RWPE1 (cell line): ENCODE measurements around the gene NR5A2.

Experiments used
- CTCF ChIA-PET: fragments of 350-600 bp; sonication (Branson Sonifier 250); formaldehyde crosslinking; extraction: SDS; loops from one replicate; lab custom pipeline; 2021; lab: Yijun Ruan, JAX
- POLR2A ChIA-PET: fragments of 400-600 bp; formaldehyde crosslinking; extraction: SDS; loops from one replicate; lab custom pipeline; 2020; ENCODE audit warnings: antibody characterized with exemption; ENCODE audit not compliant: low non-redundant PET; lab: Yijun Ruan, JAX
- DNase-seq: peaks from one replicate; pipeline ENCODE4 v3.0.0; 2012; ENCODE audit warnings: low spot score
- H3K27ac ChIP-seq: fragments of 450-650 bp; 2 replicates; pipeline ENCODE4 v1.5.1; 2017
- TF ChIP-seq, protein P1 (sequence below): fragments of 450-650 bp; conservative IDR thresholded peaks from 2 replicates; pipeline ENCODE4 v1.5.1; 2017; ENCODE audit warnings: low read depth, mild to moderate bottlenecking

The NR5A2 gene

DNA sequence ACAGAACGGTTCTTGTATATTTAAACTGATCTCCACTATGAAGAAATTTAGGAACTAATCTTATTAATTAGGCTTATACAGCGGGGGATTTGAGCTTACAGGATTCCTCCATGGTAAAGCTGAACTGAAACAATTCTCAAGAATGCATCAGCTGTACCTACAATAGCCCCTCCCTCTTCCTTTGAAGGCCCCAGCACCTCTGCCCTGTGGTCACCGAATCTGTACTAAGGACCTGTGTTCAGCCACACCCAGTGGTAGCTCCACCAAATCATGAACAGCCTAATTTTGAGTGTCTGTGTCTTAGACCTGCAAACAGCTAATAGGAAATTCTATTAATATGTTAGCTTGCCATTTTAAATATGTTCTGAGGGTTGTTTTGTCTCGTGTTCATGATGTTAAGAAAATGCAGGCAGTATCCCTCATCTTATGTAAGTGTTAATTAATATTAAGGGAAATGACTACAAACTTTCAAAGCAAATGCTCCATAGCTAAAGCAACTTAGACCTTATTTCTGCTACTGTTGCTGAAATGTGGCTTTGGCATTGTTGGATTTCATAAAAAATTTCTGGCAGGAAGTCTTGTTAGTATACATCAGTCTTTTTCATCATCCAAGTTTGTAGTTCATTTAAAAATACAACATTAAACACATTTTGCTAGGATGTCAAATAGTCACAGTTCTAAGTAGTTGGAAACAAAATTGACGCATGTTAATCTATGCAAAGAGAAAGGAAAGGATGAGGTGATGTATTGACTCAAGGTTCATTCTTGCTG lies 147.2 kb downstream of the NR5A2 start:
- H3K27ac ChIP-seq, result no peak overlapping the region
- ChIA-PET POLR2A (no interaction called here), CTCF (interaction anchor here (0.6 to 1.1 kb wide), 4 partner anchors 15 to 1541 kb away, joined by 3 to 4 read pairs (median 3); no protein-coding TSS in a partner anchor)
- TF ChIP-seq, protein P1, sequence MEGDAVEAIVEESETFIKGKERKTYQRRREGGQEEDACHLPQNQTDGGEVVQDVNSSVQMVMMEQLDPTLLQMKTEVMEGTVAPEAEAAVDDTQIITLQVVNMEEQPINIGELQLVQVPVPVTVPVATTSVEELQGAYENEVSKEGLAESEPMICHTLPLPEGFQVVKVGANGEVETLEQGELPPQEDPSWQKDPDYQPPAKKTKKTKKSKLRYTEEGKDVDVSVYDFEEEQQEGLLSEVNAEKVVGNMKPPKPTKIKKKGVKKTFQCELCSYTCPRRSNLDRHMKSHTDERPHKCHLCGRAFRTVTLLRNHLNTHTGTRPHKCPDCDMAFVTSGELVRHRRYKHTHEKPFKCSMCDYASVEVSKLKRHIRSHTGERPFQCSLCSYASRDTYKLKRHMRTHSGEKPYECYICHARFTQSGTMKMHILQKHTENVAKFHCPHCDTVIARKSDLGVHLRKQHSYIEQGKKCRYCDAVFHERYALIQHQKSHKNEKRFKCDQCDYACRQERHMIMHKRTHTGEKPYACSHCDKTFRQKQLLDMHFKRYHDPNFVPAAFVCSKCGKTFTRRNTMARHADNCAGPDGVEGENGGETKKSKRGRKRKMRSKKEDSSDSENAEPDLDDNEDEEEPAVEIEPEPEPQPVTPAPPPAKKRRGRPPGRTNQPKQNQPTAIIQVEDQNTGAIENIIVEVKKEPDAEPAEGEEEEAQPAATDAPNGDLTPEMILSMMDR, result no peak
- DNase-seq, result no peak

DNA sequence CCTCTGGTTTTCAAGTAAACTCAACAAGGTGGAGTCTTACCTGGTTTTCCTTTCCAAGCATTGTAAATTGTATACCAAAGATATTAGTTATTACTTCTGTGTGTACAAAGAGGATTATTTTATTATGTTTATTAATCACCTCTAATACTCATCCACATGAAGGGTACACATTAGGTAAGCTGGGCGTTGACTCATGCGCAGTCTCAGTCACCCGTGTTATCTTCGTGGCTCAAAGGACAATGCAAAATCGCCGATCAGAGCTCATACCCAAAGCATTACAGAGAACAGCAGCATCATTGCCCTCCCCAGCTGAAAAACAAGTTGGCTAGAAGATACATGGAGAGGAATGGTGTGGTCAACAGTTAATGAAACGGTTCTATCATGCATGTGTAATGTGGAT lies 148.7 kb downstream of the NR5A2 start:
- CTCF ChIA-PET, result interaction anchor here (0.7 kb wide), 1 partner anchor 29 kb away, joined by 3 read pairs; no protein-coding TSS in a partner anchor
- H3K27ac ChIP-seq, result no peak overlapping the region
- DNase-seq, result no peak
- TF ChIP-seq, protein P1, result no peak
- POLR2A ChIA-PET, result no interaction called here

DNA sequence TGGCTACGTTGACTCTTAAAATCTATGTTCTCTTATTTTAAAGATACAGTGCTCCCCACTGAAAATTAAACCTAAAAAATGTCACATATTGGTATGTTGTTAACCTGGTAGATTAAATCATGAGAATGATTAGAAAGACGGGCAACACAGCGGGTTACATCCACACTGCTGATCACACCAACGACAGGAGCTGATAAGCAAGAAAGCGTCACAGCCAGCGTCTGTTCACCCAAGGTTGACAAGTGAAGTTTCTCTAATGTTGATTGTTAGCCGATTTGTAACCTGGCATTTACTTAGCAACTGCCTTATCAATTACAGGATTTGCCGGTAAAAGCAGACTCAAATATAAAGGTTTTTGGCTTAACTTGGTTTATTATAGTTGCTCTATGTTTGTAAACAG lies 149.3 kb downstream of the NR5A2 start:
- ChIA-PET CTCF (interaction anchor here (0.6 to 0.7 kb wide), 4 partner anchors 28 to 590 kb away, joined by 3 read pairs; no protein-coding TSS in a partner anchor), POLR2A (no interaction called here)
- H3K27ac ChIP-seq, result no peak overlapping the region
- TF ChIP-seq, protein P1, result no peak
- DNase-seq, result no peak

DNA sequence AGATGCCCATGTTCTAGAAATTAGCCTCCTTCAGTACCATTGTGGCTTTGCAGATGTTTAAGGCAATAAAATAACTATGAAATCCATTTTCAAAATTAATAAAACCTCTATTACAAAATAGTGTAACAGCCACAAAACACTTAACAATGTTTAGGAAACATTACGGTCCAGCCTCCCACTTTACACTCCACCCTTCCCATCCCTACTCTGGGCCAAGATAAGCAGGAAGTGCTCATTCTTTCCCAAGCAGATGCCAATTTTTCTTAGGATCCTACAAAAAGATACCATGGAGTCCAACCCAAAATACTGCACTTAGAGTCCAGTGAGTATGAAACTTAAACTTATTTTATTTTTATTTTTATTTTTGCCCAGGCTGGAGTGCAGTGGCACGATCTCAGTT lies 150.8 kb downstream of the NR5A2 start:
- TF ChIP-seq, protein P1, result no peak
- DNase-seq, result no peak
- no peak overlapping the region; the same call in 1 of the 2 replicates for H3K27ac ChIP-seq
- ChIA-PET CTCF (no interaction called here), POLR2A (no interaction called here)

DNA sequence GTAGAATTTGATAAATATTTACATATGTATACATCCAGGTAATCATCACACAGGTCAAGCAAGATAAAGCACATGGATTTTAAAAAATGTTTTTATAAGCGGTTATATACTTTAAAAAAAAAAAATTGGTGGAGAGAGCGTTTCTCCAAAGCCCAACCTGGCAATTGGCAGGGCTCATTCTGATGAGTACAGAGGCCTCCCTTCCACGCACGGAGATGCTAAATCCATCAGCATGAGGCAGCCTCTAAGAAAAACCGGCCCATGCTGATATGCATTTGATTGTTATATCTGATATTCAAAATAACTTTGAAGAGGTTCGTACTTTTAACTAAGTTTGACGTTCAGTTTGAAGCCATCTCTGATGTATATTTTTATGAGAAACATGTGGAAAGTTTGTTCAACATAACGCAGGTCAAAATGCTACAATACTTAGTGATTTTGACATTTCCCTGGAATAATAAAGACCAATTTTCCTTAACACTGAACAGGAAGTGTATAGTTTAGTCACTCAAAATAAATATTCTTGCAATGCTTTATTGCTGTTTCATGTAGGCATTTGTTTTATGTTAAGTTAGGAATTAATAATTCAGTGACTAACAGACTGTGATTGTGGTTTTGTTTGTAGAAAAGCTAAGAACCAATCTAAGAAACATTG lies 151.7 kb downstream of the NR5A2 start:
- POLR2A ChIA-PET, result no interaction called here
- no peak overlapping the region; the same call in 1 of the 2 replicates for H3K27ac ChIP-seq
- no peak for DNase-seq
- TF ChIP-seq, protein P1, result no peak
- CTCF ChIA-PET, result interaction anchor here (0.5 kb wide), 1 partner anchor 67 kb away, joined by 3 read pairs; no protein-coding TSS in a partner anchor

DNA sequence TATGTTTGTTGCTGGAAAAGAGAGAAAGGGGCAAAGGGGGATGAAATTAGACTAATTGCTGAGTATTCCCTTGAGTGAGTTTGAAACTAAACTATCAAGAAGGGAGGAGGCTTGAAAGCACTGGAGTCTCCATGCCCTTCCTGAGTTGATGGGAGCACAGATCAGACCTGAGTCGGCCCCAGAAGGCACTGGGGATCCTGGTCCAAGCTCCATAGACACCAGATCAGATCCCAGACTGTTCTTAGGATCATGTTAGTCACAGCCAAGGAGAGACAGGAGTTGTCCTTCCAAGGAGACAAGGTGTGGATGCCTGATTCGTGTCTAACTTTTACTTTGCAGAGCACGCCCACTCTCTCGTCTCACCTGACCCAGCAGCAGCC lies 152.3 kb downstream of the NR5A2 start:
- peak overlapping the region; percentile 52 for H3K27ac ChIP-seq
- TF ChIP-seq, protein P1, result no peak
- CTCF ChIA-PET, result interaction anchor here (0.5 kb wide), 1 partner anchor 66 kb away, joined by 3 read pairs; no protein-coding TSS in a partner anchor
- DNase-seq, result no peak
- POLR2A ChIA-PET, result no interaction called here
